ENCODE results near the gene RGS13.

Gene RGS13

GRCh38 chr1:192626366-192627179 is 9.4 kb upstream of the RGS13 start:
- no peak for DNase-seq (ENCODE audit: low read depth, low spot score)

DNA sequence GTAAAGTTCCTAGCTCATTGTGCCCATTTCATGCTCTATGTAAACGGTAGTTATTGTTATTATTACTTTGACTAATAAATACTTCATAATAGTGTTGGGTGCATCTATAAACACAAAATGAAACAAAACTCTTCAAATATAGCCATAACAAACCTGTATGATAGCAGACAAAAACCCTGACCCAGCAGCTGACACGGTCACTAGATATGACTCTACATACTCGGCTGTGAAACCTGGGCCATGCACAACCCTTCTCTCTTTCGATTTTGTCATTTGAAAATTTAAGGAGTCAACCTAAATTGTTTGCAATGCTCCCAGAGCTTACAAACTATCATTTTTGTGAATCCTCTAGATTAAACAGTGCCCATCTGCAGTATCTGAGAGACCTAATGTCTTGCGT is 8.0 kb upstream of the RGS13 start:
- DNase-seq (ENCODE audit: low read depth, low spot score): no peak

GRCh38 chr1:192628396-192629057 is 7.4 kb upstream of the RGS13 start:
- DNase-seq (ENCODE audit: low read depth, low spot score): no peak

DNA sequence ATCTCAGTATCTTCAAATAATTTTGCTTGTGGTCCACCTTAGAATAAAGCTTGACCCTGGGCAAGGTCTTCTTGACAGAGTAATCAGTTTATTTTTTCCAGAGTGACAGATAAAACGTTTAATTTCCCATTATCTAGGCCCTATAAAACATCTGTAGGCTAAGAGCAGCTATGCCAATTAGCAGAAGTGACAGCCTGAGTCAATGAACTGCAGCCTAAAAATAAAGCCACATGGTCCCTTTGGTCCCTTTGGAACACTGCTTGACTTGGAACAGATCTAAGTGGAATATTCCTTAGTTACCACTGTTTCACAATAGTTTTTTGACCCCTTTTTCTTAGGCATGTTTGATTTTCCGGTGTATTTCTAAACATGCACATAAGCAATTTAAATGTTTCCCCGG is 6.3 kb upstream of the RGS13 start:
- no peak for DNase-seq (ENCODE audit: low read depth, low spot score)

DNA sequence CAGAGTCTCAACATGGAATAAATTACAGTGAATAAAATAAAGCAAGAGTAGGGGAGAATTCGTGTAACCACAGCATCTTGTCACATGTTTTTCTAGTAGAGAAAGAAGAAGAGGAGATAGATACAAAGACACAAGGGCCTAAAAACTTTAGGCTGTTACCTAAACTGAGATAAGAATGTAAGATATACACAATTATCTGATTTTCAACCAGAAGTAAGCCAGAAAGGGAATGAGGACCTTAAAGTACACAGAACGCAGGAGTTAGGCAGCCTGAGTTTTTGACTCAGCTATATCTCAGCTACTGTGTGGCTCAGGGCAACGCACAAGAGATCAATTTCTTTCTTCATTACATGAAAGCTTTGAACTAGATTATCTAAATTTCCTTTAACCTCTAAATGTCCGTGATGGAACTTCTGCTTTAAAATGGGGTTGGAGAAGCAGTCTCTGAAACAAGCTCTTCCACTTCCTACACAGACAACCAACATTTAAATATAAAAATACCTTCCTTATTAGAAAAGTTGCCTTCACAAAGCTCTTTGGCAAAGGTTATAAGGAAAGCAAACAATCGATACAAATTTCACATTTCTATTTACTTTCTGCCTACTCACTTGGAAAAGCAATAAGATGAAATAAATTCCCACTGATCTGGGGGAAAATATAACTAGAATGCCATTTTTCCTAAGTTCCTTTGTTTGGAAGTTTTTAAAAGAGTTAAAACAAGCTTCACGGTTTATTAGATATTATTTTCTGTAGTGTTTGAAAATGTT is 5.2 kb upstream of the RGS13 start:
- DNase-seq (ENCODE audit: low read depth, low spot score): no peak

- DNase-seq (ENCODE audit: low read depth, low spot score): no peak
Measured at GRCh38 chr1:192631749-192632148, 4.2 kb upstream of the RGS13 start.

GRCh38 chr1:192632188-192632587 is 3.8 kb upstream of the RGS13 start:
- DNase-seq (ENCODE audit: low read depth, low spot score): no peak

DNA sequence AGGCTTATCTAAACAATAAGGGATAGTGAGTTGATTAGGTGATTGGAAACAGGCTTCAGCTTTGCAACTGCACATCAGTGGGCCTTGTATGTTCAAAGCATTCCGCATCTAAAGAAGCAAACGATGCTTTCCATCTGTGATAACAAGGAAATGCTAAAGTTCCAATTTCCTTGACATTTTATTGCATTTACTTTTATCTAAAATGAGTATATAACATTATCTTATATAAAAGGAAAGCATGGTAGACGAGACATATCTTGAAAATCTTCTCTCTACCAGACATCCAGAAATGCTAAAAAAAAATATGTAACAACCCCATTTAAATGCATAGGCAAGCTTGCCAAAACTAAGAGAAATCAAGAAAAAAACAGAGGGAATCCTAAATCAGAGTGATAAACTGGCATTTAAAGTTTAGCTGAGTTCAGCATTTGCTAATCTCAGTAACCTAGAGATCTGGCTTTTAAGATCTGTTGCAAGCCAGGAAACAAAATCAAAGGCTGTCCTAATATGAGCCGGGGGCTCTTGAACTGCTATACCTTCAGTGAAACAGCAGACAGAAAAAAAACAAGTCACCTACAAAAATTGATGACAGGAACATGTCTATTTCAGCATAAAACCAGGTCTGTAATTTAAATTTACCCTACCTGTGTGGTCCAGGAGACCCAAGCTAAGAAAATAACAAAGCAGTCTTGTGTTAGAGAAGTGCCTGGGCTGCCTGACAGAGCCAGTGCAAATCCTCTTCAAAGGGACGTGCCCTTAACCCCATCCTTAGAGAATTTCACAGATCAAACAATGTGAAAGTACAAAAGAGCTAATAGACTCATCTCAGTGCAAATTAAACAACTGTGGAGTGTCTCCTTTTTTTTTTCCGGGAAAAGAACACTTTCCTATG is 3.1 kb upstream of the RGS13 start:
- no peak for DNase-seq (ENCODE audit: low read depth, low spot score)

GRCh38 chr1:192633533-192634253 is 2.3 kb upstream of the RGS13 start:
- DNase-seq (ENCODE audit: low read depth, low spot score): no peak

GRCh38 chr1:192635041-192635440 is 906 bp upstream of the RGS13 start:
- DNase-seq (ENCODE audit: low read depth, low spot score): no peak

- no peak for DNase-seq (ENCODE audit: low read depth, low spot score)
Measured at GRCh38 chr1:192639607-192640368, 3.8 kb downstream of the RGS13 start.

GRCh38 chr1:192652159-192652558 is 16.2 kb downstream of the RGS13 start:
- no peak for DNase-seq (ENCODE audit: low read depth, low spot score)

DNA sequence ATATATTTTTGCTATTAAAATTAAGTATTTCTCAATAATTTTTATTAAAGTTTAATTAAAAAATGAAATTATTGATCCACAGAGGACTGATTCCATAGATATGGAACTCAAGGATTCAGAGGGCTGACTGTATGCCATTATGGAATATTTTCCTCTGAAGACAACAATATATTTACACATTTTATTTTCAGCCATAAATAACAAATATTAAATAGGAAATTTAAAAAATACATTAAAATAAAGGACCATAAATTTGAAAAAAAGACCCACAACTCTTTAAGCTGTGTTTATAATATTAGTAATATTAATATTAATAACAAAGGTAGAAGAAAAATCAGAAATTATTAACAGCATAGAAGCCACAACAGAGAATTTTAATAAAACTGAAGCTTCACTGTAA is 18.2 kb downstream of the RGS13 start:
- DNase-seq (ENCODE audit: low read depth, low spot score): no peak

DNA sequence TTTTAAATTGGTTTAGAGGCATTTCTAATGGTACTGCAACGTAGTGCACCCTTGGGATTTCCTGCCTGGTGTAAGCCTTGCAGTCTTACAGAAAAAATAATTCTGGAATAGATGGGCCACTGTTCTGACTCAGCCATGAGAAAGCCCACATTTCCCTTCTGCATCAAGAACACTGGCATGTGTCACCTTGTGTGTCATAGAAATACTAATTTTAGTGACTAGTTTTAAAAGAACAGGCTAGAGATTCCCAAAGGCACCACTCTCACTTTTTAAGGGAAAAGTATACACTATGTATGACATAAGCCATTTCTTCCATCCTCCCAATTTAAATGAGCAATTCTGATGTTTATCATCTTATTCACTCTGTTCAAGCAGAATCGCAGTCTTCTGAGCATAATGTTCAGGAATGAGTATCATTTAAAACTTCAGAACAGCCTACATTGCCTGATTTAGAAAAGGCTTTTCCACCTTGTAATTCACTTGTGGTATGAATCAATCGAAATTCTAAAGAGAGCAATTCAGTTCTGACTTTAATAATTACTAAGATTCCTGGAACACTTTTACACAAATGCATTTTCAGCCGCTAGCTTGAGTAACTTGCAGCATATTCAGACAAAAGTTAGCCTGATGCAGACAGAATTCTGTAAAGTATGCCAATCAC is 18.8 kb downstream of the RGS13 start:
- DNase-seq (ENCODE audit: low read depth, low spot score): no peak

GRCh38 chr1:192657760-192658159 is 21.8 kb downstream of the RGS13 start:
- no peak for DNase-seq (ENCODE audit: low read depth, low spot score)

- DNase-seq (ENCODE audit: low read depth, low spot score): no peak
Measured at GRCh38 chr1:192658255-192658654, 22.3 kb downstream of the RGS13 start.

DNA sequence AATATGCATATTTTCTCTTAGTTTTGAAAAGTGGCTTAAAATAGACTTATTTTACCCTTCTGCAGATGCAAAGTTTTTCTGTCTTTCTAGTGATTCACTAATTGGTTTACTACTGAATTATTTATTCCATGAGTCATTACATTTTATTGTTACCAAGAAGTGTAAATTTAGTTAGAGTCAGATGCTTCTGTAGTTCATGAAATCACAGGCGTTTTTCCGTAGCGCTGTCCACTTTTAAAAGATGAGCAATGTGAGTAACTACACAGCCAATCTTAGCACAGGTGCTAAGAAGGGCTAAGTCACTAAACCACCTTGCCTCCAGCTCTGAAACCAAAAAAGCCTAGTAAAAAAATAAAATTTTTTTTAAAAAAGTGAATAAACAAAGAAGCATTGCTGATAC is 24.7 kb downstream of the RGS13 start:
- DNase-seq (ENCODE audit: low read depth, low spot score): no peak

GRCh38 chr1:192668409-192668983 is 32.5 kb downstream of the RGS13 start:
- DNase-seq (ENCODE audit: low read depth, low spot score): no peak

- DNase-seq (ENCODE audit: low read depth, low spot score): no peak
Measured at GRCh38 chr1:192669174-192669573, 33.2 kb downstream of the RGS13 start.
